Measurements from ENCODE around the gene OR14A16. TPM values are rescaled to one million over a fixed set of nuclear protein-coding genes. Genes with fewer than 3 reads are reported as not detected.

The OR14A16 gene
- total RNA-seq, 1 experiment from 2014 or later: not detected

- H3K4me1 ChIP-seq (ENCODE audit: insufficient read depth, low read length, poor library complexity, severe bottlenecking): no peaks in the 10 kb centered on the region
- peaks cover 4% of the 10 kb centered on the region for H3K27me3 ChIP-seq (replicated peaks; ENCODE audit: insufficient read depth, low read depth, low read length, poor library complexity)
- CTCF ChIA-PET: no interaction called here
- POLR2A ChIA-PET (ENCODE audit: low non-redundant PET): no interaction called here
- intact Hi-C loops (cut with micrococcal nuclease; ENCODE audit: unreplicated experiment): no loop called here
- DNase-seq (ENCODE audit: low spot score): no peak
- no peak overlapping the region for H3K4me3 ChIP-seq (ENCODE audit: low read depth, low read length, poor library complexity, severe bottlenecking)
- TF ChIP-seq EZH2 (IDR thresholded peaks at IDR 0.05; ENCODE audit: borderline replicate concordance, low read depth, low read length, poor library complexity, severe bottlenecking) (no peak), CTCF (conservative IDR thresholded peaks at IDR 0.05; ENCODE audit: low read depth, low read length) (no peak)
- no TSS peak for BruUV-seq (replicated peaks)
- H3K27ac ChIP-seq (ENCODE audit: low read depth, low read length, poor library complexity, severe bottlenecking): no peak overlapping the region
- peaks cover 17% of the 10 kb centered on the region for H3K9me3 ChIP-seq (ENCODE audit: low read depth, low read length, poor library complexity, severe bottlenecking)
- no peaks in the 10 kb centered on the region for H3K36me3 ChIP-seq (ENCODE audit: insufficient read depth, low read length, poor library complexity, severe bottlenecking)
These were observed 31.1 kb upstream of the OR14A16 start for GRCh38 chr1:247854899-247855545.

- Histone ChIP-seq H3K4me1 (ENCODE audit: insufficient read depth, low read length, poor library complexity, severe bottlenecking) (no peaks in the 10 kb centered on the region), H3K4me3 (ENCODE audit: low read depth, low read length, poor library complexity, severe bottlenecking) (no peak overlapping the region), H3K27me3 (replicated peaks; ENCODE audit: insufficient read depth, low read depth, low read length, poor library complexity) (no peaks in the 10 kb centered on the region), H3K36me3 (ENCODE audit: insufficient read depth, low read length, poor library complexity, severe bottlenecking) (no peaks in the 10 kb centered on the region), H3K9me3 (ENCODE audit: low read depth, low read length, poor library complexity, severe bottlenecking) (peaks cover 11% of the 10 kb centered on the region), H3K27ac (ENCODE audit: low read depth, low read length, poor library complexity, severe bottlenecking) (no peak overlapping the region)
- no TSS peak for BruUV-seq (replicated peaks)
- ChIA-PET POLR2A (ENCODE audit: low non-redundant PET) (no interaction called here), CTCF (no interaction called here)
- no peak for DNase-seq (ENCODE audit: low spot score)
- intact Hi-C loops (cut with micrococcal nuclease; ENCODE audit: unreplicated experiment): no loop called here
- TF ChIP-seq EZH2 (IDR thresholded peaks at IDR 0.05; ENCODE audit: borderline replicate concordance, low read depth, low read length, poor library complexity, severe bottlenecking) (no peak), CTCF (conservative IDR thresholded peaks at IDR 0.05; ENCODE audit: low read depth, low read length) (no peak)
These were observed 25.7 kb upstream of the OR14A16 start for GRCh38 chr1:247849616-247850015.

- no peaks in the 10 kb centered on the region for H3K27me3 ChIP-seq (replicated peaks; ENCODE audit: insufficient read depth, low read depth, low read length, poor library complexity)
- POLR2A ChIA-PET (ENCODE audit: low non-redundant PET): no interaction called here
These were observed 24.4 kb upstream of the OR14A16 start for GRCh38 chr1:247848346-247848745.

More at GRCh38 chr1:247848346-247848745, 24.4 kb upstream of the OR14A16 start:
- BruUV-seq (replicated peaks): no TSS peak
- no peaks in the 10 kb centered on the region for H3K4me1 ChIP-seq (ENCODE audit: insufficient read depth, low read length, poor library complexity, severe bottlenecking)
- intact Hi-C loops (cut with micrococcal nuclease; ENCODE audit: unreplicated experiment): no loop called here
- no peaks in the 10 kb centered on the region for H3K36me3 ChIP-seq (ENCODE audit: insufficient read depth, low read length, poor library complexity, severe bottlenecking)
- TF ChIP-seq CTCF (conservative IDR thresholded peaks at IDR 0.05; ENCODE audit: low read depth, low read length) (no peak), EZH2 (IDR thresholded peaks at IDR 0.05; ENCODE audit: borderline replicate concordance, low read depth, low read length, poor library complexity, severe bottlenecking) (no peak)
- CTCF ChIA-PET: no interaction called here
- no peak overlapping the region for H3K27ac ChIP-seq (ENCODE audit: low read depth, low read length, poor library complexity, severe bottlenecking)
- no peak overlapping the region for H3K4me3 ChIP-seq (ENCODE audit: low read depth, low read length, poor library complexity, severe bottlenecking)
- H3K9me3 ChIP-seq (ENCODE audit: low read depth, low read length, poor library complexity, severe bottlenecking): peaks cover 11% of the 10 kb centered on the region
- no peak for DNase-seq (ENCODE audit: low spot score)

Data from A673 (cell line).